Fibroblast of pulmonary artery (primary cell): ENCODE measurements around the gene STAB2.

Experiments
- DNase-seq: peaks from one replicate; pipeline ENCODE4 v3.0.0-alpha.2; 2010; ENCODE audit warnings: low read depth
- H3K4me3 ChIP-seq: replicated peaks from 2 replicates; pipeline ENCODE4 v1.5.1; 2011; ENCODE audit warnings: low read depth, mild to moderate bottlenecking, control low read depth, low read length, moderate library complexity
- TF ChIP-seq, protein P1 (sequence below): IDR thresholded peaks from 2 replicates; pipeline ENCODE4 v1.5.1; 2011; ENCODE audit warnings: mild to moderate bottlenecking, control low read depth, low read length, inconsistent platforms; ENCODE audit errors: missing control alignments

STAB2 gene

DNA sequence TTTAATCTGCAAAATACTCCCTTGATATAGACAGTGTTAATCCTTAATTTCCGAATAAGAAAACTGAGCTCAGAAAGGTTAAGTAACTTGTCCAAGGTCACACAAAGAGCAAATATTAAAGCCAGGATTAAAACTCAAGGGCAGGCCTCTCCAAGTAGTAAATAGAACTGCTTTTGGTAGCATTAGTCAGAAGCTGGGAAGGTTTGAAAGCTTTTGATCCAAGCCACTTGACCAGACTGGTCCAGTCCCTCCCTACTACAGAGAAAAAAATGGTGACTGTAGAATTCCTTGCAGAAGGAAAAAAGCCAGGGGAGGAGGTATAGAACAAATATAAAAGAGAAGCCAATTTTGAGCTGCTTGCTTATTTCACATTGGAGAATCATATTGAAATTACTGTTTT lies 142.4 kb downstream of the STAB2 start:
- no peak for DNase-seq
- H3K4me3 ChIP-seq, result no peak overlapping the region
- TF ChIP-seq, protein P1, sequence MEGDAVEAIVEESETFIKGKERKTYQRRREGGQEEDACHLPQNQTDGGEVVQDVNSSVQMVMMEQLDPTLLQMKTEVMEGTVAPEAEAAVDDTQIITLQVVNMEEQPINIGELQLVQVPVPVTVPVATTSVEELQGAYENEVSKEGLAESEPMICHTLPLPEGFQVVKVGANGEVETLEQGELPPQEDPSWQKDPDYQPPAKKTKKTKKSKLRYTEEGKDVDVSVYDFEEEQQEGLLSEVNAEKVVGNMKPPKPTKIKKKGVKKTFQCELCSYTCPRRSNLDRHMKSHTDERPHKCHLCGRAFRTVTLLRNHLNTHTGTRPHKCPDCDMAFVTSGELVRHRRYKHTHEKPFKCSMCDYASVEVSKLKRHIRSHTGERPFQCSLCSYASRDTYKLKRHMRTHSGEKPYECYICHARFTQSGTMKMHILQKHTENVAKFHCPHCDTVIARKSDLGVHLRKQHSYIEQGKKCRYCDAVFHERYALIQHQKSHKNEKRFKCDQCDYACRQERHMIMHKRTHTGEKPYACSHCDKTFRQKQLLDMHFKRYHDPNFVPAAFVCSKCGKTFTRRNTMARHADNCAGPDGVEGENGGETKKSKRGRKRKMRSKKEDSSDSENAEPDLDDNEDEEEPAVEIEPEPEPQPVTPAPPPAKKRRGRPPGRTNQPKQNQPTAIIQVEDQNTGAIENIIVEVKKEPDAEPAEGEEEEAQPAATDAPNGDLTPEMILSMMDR, result no peak

DNA sequence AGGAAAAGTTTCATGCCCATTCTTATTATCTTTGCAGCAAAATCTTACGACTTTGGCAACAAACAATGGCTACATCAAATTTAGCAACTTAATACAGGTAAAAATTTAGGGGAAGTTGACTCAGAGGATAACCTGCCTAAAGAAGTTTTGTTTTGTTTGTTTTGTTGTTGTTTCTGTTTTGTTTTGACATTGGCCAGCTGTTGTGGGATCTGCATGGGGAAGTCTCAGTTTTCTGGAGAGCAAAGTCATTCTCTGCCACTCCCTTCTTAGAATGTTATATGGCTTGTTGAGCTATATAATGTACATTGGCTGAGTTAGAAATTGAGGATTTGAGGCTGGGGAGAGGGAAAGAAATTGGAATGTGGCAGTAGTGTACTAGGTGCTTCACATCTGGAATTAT lies 144.5 kb downstream of the STAB2 start:
- no peak overlapping the region for H3K4me3 ChIP-seq
- TF ChIP-seq, protein P1, result no peak
- DNase-seq, result no peak

DNA sequence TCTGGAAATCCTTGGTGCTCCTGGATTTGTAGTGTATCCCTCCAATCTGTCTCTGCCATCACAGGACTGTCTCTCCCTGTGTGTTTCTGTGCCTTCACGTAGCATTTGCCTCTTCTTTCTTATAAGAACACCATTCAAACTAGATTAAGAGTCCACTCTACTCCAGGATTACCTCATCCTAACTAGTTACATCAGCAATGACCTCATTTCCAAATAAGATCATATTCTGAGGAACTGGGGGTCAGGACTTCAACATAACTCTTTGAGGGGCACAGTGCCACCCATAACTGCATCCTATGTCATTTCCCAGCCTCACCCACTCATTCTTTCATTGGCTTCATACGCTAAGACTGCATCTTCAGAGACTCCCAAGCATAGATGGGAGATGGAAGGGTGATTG lies 147.8 kb downstream of the STAB2 start:
- TF ChIP-seq, protein P1, result no peak
- no peak for DNase-seq
- no peak overlapping the region for H3K4me3 ChIP-seq

DNA sequence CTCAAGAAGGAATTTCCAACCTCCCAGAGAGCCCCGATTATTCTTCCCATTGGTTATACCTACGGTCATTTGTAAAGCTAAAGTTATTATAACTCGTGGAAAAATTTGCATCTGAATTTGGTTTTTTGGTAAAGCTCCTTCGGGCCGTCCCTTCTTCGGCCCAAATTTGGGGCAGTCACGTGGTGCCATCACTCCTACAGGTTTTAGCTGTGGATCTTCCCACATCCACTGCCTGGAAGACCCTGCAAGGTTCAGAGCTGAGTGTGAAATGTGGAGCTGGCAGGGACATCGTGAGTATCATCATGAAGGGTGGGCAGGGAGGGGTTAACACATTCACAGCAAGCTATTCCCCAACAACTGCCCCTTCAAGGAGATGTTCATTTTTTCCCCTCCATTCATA lies 148.2 kb downstream of the STAB2 start:
- TF ChIP-seq, protein P1, result no peak
- no peak overlapping the region for H3K4me3 ChIP-seq
- DNase-seq, result no peak

DNA sequence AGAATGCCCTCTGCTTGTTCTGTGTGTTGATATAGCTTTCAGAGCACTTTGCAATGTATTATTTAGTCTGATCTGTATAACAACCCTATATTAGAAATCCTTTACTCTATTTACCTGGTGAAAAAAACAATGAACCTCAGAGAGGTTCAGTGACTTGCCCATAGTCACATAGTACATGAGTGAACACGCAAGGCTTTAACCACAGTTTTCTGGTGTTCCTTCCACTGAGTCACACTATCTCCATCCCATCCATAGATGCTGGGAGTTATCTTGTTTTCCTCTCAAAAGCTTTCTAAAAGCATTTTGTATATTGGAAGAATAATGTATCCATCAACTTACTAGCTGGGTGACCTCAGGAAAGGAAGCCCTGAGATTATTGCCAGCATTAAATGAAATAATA lies 149.5 kb downstream of the STAB2 start:
- DNase-seq, result no peak
- TF ChIP-seq, protein P1, result no peak
- H3K4me3 ChIP-seq, result no peak overlapping the region

DNA sequence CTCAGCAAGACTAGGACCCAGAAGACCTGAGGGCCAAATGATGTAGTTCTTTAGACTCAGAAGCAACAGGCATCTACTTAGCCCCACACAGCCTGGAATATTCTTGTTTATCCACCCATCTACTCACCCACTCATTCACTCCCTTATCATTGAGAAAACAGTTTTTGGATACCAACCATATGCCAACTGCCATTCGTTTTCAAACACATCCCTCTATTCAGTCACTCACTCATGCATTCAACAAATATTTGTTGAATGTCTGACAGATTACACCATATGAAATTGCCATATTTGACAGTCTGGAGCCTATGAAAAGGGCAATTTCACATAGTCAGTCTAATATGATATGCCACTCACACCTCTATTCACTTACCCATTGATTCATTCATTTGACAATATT lies 150.8 kb downstream of the STAB2 start:
- no peak for DNase-seq
- no peak overlapping the region for H3K4me3 ChIP-seq
- TF ChIP-seq, protein P1, result no peak

DNA sequence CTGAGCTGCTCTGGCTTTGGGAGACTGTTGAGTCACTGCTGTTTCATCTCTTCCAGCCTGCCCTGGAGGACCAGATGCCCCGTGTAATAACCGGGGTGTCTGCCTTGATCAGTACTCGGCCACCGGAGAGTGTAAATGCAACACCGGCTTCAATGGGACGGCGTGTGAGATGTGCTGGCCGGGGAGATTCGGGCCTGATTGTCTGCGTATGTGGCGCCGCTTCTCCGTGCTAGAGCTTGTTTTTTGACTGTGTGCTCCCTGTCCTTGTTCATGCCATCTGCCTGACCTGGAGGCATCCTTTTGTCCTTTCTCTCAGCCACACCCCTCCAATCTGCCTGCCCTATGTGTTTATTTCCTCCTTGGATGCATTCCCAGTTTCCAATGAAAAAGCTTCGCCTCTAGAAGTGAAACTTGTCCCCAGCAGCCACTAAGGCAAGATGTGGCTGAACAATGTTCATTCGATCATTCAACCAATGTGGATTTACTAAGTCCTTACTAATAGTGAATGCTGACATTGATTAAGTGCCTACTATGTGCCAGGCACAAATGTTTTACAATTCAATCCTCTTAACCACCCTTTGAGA lies 155.4 kb downstream of the STAB2 start:
- DNase-seq, result peak; percentile 15
- no peak overlapping the region for H3K4me3 ChIP-seq
- TF ChIP-seq, protein P1, result no peak
